ENCODE results near the gene EHF.

DNA sequence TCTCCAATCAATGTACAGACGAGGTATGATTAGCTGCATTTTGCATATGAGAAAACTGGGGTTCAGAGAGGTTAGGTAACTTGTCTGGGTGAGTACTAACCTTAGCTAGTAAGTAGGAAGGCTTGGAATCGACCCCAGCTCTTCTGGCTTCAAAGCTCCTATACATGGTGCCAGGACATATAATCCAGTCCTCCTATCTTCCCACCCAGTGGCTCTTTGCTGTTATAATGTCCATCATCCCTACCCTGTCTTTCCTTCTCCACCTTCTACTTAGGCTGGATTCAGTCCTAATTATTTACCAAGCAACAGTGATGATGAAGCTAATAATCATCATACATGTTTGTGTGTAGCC is 20.0 kb downstream of the EHF start:
- TF ChIP-seq, protein P1, sequence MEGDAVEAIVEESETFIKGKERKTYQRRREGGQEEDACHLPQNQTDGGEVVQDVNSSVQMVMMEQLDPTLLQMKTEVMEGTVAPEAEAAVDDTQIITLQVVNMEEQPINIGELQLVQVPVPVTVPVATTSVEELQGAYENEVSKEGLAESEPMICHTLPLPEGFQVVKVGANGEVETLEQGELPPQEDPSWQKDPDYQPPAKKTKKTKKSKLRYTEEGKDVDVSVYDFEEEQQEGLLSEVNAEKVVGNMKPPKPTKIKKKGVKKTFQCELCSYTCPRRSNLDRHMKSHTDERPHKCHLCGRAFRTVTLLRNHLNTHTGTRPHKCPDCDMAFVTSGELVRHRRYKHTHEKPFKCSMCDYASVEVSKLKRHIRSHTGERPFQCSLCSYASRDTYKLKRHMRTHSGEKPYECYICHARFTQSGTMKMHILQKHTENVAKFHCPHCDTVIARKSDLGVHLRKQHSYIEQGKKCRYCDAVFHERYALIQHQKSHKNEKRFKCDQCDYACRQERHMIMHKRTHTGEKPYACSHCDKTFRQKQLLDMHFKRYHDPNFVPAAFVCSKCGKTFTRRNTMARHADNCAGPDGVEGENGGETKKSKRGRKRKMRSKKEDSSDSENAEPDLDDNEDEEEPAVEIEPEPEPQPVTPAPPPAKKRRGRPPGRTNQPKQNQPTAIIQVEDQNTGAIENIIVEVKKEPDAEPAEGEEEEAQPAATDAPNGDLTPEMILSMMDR (IDR thresholded peaks at IDR 0.05): no peak
- no peak for TF ChIP-seq ZFX (IDR thresholded peaks at IDR 0.05; ENCODE audit: borderline replicate concordance)

Measured in 22Rv1 (cell line).